GM19372 (cell line): ENCODE data around the gene TSPAN17.
A peak's percentile ranks its signal among the peaks of the same experiment; 100 is the strongest.

Experiments
- ATAC-seq: cut with Tn5 transposase; IDR thresholded peaks from one replicate; pipeline ENCODE4 v1.9.1; 2021; ENCODE audit warnings: mild to moderate bottlenecking, low read depth, moderate library complexity; ENCODE audit not compliant: unreplicated experiment

Gene TSPAN17

GRCh38 chr5:176639981-176640380, 7.3 kb upstream of the TSPAN17 start:
- ATAC-seq = no peak

GRCh38 chr5:176640616-176641015, 6.7 kb upstream of the TSPAN17 start:
- no peak for ATAC-seq

- no peak for ATAC-seq
These were observed 4.4 kb upstream of the TSPAN17 start for GRCh38 chr5:176642675-176643490.

GRCh38 chr5:176643491-176644219, 3.6 kb upstream of the TSPAN17 start:
- no peak for ATAC-seq

- ATAC-seq = no peak
These were observed 3.0 kb upstream of the TSPAN17 start for GRCh38 chr5:176644294-176644693.

GRCh38 chr5:176644878-176645670, 2.2 kb upstream of the TSPAN17 start:
- ATAC-seq = no peak

- ATAC-seq = no peak
These were observed 1.1 kb upstream of the TSPAN17 start for GRCh38 chr5:176646049-176646706.

- peak; percentile 11 for ATAC-seq
These were observed 616 bp upstream of the TSPAN17 start for GRCh38 chr5:176646707-176647029.

- ATAC-seq = no peak
These were observed 674 bp downstream of the TSPAN17 start for GRCh38 chr5:176647843-176648473.

GRCh38 chr5:176648474-176649194, 1.4 kb downstream of the TSPAN17 start:
- ATAC-seq = no peak

GRCh38 chr5:176650354-176650884, 3.1 kb downstream of the TSPAN17 start:
- no peak for ATAC-seq

- ATAC-seq = no peak
These were observed 4.2 kb downstream of the TSPAN17 start for GRCh38 chr5:176651472-176651980.

- ATAC-seq = no peak
These were observed 4.9 kb downstream of the TSPAN17 start for GRCh38 chr5:176652136-176652535.

- ATAC-seq = no peak
These were observed 6.4 kb downstream of the TSPAN17 start for GRCh38 chr5:176653401-176654385.

GRCh38 chr5:176654856-176655255, 7.6 kb downstream of the TSPAN17 start:
- no peak for ATAC-seq

- ATAC-seq = no peak
These were observed 9.2 kb downstream of the TSPAN17 start for GRCh38 chr5:176656467-176656990.

GRCh38 chr5:176658007-176658599, 10.8 kb downstream of the TSPAN17 start:
- ATAC-seq = no peak
